Lower leg skin (tissue), 3 donors: ENCODE data around the gene ERBB2.

Source experiments
- CTCF ChIP-seq, 3 donors: fragments of 450-650 bp; IDR thresholded peaks; one replicate each; pipeline ENCODE4 v1.5.1; 2016; ENCODE audit warnings: antibody characterized with exemption in 3 of 3, mild to moderate bottlenecking in 3 of 3, moderate library complexity in 2 of 3
- POLR2A ChIP-seq, 2 donors: fragments of 450-650 bp; IDR thresholded peaks; one replicate each; pipeline ENCODE4 v1.6.1; 2016 to 2017; ENCODE audit warnings: antibody characterized with exemption in 2 of 2, mild to moderate bottlenecking in 1 of 2, moderate library complexity in 1 of 2

- no peak for TF ChIP-seq POLR2A (IDR thresholded peaks at IDR 0.05)
- no peak for TF ChIP-seq CTCF (IDR thresholded peaks at IDR 0.05)
These were observed 37.9 kb upstream of the ERBB2 start for GRCh38 chr17:39661744-39662541.
